Endometrial microvascular endothelial cells (primary cell): ENCODE measurements around the gene AKAP17A. TPM values are rescaled to one million over a fixed set of nuclear protein-coding genes. Genes with fewer than 3 reads are reported as not detected.

Experiments
- in situ Hi-C: cut with HindIII; loops from 2 replicates; pipeline ENCODE4 v1.10.0; 2017; ENCODE audit warnings: low sequenced_read_pairs, low pct_unique_long_range_greater_than_20kb; ENCODE audit errors: inconsistent ontology term
- total RNA-seq: library from RNA; depleted of rRNA; stranded (reverse); fragments of >200 nt; gene quantifications from one replicate; pipeline ENCODE4 v1.2.3, GENCODE V29; 2015; ENCODE audit errors: inconsistent ontology term

AKAP17A gene
- total RNA-seq, 1 donor from 2014 or later: 26.2 TPM

DNA sequence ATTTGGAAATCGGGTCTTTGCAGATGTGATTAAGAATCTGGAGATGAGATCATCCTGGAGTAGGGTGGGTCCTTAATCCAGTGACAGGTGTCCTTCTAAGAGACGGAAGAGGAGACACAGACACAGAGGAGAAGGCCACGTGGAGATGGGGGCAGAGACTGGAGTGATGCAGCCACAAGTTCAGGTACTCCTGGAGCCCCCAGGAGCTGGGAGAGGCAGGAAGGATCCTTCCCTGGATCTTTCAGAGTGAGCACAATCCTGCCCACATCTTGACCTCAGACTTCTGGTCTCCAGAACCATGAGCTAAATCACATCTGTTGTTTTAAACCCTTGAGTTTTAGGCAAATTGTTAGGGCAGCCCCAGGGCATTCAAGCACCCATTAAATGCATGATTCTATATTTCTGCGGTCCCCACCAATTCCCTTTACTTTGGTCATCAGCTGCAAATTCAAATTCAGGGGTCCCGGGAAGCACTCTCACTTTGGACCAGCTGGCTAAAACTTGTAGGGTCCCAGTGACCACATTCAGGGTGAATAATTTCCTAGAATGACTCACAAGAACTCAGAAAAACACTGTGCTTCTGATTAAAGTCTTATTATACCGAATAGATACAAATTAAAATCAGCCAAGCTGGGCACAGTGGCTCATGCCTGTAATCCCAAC is 12.8 kb upstream of the AKAP17A start:
- in situ Hi-C loops: no loop called here

DNA sequence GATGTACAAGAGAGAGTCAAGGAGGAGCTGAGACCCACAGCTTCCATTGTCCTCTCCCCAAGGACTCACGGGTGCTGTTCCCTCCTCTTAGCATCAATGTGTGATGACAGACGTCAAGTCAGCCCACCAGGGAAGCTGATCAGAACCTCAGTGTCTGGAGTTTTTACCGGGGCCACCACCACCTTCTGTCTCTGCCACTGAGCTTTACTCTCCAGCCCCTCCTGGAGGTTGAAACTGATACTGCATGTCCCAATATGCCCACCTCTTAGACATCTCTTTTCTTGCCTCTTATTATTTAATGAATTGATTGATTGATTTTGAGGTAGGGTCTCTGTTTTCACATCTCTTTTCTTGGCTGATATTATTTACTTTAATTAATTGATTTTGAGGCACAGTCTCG is 10.3 kb upstream of the AKAP17A start:
- in situ Hi-C loops: no loop called here

DNA sequence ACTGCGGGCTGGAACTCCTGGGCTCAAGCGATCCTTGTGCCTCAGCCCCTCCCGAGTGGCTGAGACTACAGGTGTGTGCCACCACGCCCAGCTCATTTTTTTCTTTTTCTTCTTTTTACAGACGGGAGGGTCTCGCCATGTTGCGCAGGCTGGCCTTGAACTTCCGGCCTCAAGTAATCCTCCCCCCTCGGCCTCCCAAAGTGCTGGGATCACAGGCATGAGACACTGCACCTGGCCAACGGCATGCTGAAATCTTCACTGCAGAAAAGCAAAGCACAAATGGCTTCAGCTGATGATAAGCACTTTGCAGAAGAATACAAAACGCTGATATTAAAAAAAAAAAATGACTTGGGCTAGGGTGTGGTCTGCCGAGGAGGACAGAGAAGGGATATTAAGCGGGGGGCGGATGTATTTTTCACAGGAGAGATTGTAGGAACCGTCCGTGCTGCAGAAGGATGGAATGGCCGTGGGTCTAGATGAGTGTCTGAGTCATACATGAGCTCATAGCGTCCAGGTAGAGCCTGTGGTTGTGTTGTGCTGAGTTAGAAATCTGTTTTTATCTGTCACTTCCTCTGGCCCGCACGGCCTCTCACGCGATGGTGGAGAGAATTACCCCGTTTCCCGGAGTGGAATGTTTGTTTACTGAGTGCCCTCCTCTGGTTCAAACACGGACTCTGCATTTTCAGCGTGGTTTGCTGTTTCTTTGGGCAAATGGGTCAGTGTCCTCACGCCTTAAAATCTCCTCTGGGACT is 8.5 kb upstream of the AKAP17A start:
- in situ Hi-C loops: no loop called here

DNA sequence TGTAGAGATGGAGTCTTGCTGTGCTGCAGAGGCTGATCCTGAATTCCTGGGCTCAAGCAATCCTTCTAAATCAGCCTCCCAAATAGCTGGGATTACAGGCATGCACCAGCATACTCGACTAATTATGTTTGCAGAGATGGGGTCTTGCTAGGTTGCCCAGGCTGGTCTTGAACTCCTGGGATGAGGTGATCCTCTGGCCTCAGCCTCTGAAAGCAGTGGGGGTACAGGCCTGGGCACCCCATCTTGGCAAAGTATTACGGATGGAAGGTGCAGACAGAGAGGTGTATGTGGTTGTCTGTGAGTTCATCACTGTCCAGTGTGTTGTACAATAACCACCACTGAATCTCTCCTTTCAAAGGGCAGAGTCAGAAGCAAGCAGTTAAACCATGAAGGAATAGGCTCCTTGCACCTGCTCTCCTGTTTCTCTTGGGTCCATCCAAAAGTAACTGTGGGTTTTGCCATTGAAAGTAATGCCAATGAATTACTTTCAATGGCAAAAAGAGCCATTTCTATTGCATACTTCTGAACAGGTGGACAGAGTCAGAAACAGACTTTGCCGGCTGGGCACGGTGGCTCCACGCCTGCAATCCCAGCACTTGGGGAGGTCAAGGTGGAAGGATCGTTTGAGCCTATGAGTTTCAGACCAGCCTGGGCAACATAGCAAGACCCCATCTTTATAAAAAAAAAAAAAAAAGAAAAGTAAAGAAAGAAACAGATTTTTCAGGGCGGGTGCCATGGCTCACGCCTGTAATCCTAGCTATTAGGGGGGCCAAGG is 7.0 kb upstream of the AKAP17A start:
- in situ Hi-C loops: no loop called here

DNA sequence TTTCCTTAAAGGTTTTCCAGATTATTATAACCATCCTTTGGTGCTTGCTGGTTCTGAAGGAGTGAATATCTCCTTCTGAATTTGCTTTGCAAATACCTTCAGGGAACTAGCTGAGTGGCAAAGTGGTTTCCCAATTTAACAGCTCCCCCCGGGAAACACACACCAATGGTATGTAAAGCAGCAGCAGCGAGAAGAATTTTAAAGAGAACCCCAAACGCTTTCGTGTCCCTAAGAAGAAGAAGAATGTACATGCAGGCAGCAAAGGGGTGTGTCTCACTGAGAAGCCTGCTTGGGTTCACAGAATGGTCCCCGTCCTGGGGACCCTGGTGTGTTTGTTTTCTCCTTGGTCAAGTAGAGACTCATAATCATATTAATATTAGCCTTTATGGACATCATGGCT is 4.2 kb upstream of the AKAP17A start:
- in situ Hi-C loops: no loop called here

DNA sequence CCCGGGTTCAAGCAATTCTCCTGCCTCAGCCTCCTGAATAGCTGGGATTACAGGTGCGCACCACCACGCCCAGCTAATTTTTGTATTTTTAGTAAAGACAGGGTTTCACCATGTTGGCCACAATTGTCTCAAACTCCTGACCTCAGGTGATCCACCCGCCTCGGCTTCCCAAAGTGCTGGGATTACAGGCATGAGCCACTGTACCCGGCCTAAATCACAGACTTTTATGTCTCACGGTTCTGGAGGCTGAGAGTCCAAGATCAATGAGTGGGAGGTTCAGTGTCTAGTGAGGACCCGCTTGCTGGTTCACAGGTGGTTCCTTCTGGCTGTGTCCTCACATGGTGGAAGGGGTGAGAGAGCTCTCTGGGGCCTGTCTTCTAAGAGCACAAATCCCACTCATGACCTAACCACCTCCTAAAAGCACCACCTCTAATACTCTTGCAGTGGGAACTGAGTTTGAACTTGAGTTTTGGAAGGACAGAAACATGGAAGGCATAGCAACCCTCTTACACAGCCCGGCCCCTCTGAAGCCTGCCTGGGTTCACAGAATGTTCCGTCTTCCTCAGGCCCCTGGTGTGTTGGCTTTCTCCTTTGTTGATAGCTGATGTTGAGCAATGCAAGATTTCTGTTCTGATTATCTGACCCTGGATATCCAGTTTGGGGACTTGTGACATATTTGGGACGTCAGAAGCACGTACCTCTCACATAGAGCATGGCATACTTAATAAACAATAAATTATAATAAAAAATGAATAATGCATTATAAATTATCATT is 1.9 kb upstream of the AKAP17A start:
- in situ Hi-C loops: no loop called here

DNA sequence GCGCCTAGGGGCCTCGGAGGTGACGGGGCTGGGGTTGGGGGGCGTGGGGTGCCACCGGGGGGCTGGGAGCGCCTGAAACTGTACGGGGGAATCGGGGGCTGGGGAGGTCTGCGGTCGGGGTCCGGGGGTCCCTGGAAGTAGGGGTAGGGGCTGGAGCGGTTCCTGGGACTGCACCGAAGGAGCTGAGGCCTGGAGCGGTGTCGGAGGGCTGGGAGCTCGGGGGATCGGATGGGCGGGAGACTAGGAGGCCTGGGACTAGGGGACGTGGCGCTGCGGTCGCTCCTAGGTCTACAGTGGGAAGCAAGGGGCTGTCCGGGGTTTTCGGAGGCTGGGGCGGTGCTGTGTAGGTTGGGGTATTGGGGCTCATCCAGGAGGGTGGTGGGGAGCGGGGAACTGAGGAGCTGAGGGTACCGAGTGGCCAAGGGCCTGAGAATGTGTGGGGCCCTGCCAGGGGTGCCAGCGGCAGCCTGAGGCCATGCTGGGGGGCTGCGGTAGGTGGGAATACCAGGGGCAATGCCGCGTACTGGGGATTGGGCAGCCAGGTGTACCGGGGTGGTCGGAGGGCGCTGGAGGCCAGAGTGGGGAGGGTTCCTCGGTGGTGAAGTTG is 562 bp downstream of the AKAP17A start:
- in situ Hi-C loops: no loop called here

DNA sequence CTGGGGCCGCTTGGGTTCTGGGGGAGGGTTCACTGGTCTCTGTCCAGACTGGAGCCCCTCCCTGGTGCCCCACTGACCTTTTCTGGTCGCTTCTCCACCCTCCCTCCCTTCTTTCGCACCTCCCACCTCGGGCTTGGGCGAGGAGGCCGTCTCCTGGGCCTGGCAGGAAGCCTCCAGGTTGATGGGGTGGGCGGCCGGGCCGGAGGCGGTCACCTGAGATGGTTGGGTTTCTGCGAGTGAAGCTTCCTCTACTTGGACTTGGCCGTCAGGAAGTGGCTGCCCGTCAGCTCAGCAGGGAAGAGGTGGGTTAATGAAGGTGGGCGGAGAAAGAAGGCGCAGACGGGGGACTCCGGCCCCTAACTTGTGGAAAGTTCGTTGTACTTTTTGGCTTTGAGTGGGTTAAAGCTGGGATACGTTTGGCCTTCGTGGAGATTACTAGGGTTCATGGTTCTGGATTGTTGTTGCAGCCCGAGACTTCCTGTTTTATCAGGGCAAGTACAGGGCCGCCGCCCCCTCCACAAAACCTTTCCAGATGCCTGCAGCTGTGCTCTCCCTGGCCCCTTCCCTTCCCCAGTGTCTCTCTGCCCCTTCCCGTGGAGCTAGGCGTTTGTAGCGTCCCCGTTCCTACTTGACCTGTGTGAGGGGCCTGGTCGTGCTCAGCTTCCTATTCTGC is 1.2 kb downstream of the AKAP17A start:
- in situ Hi-C loops: no loop called here

DNA sequence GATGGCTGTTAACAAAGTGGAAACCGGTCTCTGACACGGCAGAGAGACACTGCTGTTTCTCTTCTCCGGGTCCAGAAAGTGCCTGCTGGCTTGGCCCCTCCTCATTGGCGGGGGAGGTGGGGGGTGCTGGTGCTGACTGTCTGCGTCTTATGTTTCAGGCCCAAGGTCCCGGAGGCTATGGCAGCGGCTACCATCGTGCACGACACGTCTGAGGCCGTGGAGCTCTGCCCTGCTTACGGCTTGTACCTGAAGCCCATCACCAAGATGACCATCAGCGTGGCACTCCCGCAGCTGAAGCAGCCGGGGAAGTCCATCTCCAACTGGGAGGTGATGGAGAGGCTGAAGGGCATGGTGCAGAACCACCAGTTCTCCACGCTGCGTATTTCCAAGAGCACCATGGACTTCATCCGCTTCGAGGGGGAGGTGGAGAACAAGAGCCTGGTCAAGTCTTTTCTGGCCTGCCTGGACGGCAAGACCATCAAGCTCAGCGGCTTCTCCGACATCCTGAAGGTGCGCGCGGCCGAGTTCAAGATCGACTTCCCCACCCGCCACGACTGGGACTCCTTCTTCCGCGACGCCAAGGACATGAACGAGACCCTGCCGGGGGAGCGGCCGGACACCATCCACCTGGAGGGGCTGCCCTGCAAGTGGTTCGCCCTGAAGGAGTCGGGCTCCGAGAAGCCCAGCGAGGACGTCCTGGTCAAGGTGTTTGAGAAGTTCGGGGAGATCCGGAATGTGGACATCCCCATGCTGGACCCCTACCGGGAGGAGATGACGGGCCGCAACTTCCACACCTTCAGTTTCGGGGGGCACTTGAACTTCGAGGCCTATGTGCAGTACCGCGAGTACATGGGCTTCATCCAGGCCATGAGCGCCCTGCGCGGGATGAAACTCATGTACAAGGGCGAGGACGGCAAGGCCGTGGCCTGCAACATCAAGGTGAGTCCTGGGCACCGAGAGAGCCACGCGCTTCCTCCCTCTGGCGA is 2.2 kb downstream of the AKAP17A start:
- in situ Hi-C loops: no loop called here

DNA sequence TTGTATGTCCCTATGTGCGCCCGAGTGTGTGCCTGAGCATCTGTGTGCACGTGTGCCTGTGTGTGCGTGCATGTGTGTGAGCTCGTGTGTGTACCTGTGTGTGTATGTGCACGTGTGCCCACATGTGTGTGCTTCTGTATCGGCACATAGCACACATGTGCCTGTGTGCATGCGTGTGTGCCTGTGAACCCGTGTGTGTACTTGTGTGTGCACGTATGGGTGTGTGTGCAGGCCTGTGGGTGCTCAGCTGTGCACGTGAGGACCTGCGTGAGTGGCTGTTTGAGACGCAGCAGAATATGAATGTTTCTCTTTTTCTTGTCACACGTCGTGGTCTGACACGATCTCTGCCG is 4.3 kb downstream of the AKAP17A start:
- in situ Hi-C loops: no loop called here

DNA sequence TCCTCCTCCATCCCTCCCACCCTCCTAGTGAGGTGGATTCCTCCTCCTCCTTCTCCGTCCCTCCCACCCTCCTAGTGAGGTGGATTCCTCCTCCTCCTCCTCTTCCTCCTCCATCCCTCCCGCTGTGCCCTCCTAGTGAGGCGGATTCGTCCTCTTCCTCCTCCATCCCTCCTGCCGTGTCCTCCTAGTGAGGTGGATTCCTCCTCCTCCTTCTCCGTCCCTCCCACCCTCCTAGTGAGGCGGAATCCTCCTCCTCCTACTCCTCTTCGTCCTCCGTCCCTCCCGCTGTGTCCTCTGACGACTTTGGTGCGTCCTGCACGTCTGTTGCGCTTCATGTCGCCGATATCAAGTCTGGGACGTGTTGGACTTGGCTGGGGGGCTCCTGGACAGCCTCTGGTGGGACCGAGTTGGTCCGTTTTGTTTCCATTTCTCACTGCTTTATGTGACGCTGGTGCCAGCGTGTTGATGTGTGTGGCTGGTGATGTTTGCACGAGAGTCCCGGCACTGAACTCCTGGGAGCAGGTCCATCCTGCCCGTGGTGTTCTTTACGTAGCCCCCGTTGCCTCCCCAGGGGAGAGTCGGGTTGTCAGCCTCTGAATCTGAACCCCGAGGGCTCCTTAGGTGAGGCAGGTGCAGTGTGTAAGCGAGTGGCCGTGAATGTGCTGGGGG is 5.4 kb downstream of the AKAP17A start:
- in situ Hi-C loops: no loop called here

DNA sequence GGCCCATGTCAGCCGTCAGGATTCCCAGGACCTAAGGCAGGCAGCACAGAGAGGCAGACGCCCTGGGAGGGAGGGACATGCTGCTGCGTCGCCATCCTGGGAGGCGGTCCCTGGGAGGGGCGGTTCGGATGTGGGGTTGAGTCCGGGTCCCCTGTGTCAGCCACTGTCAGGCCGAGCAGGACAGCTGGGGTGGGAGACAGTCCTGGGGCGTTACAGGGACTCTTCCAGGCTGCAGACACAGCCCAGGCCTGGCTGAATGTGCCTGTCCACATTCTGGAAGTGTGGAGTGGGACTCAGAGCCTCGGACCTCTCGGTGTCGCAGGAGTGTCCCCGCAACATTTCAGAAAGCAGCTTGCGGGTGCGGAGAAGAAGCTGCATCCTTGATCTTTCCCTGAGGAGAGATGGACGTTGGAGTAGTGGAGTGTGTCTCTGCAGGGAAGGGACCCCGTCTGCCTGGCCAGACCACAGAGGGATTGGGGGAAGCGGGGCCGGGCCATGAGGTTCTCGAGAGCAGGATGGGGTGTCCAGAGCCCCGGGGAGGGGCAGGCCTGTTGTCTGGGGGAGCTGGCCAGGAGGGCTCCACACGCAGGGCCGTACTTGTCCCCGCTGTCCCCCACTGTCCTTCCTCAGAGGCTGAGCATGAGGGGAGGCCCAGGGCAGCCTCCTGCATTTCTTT is 6.1 kb downstream of the AKAP17A start:
- in situ Hi-C loops: no loop called here

DNA sequence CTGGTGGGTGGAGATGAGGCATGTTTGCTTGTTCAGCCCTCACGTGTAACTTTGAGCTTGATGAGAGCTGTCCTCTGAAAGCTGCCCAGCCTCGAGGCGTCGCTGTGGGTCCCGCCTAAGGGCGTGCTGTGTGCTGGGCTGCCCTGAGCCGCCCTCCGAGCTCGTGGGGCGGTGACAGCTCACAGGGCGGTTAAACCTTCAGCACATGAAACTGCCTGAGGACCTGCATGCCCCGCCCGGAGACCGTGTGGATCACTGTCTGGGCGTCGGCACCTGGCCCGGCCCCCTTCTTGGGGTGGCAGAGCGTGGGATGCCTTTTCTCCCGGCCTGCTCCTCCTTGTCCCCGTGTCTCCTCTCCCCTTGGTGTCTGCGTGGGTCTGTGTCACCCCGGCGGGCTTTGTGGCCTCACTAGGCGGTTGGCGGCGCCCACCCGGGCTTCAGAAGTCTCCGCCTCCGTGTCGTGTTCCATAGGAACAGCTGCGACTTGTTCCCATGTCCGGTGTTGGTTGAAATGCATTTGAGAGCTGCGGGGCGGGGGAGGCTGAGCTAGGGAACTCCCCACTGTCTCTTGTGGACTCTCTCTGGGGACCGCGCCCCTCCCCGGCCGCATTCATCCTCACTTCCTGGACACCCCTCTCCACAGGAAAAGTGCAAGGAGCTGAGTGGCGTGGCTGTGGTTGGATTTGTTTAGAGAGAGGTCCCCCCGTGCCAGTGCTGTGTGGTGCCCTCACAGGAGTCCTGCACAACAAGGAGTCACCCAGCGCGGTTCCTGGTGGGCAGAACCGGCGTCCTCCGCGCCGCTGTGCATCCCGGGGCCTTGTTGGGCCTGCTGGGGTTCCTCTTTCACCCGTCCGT is 6.8 kb downstream of the AKAP17A start:
- in situ Hi-C loops: no loop called here

DNA sequence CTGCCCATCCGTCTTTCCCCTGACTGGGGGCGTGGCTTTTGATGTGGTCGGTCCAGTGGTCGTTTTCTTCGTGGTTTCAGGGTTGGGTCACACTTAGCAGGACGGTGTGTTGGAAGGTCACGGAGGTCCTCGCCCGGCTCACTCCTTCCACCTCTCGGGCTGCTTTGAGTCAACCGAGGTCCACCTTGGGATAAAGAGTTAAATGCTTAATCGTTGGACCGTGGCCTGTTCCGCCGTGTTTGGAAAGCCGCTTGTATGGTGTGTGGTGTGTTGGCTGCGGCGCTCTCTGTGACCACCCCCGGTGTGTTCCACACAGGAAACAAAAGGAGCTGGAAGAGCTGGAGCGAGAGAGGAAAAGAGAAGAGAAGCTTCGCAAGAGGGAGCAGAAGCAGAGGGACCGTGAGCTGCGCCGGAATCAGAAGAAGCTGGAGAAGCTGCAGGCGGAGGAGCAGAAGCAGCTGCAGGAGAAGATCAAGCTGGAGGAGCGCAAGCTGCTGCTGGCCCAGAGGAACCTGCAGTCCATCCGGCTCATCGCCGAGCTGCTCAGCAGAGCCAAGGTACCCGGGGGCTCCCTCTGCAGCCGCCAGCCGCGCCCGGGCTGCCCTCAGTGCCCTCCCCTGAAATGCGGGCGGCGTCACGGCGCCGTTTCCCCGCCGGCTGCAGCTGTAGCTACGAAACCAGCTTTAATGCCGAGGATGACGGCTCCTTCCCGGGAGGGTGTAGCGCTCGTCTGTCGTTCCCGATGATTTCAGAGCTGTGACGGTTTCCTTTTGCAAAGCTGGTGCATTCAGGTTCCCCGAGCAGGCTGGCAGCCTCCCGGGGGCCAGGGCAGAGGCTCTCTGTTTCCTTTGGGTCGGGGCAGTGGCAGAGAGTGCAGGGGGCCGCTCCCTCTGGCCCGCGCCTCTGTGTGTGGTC is 7.7 kb downstream of the AKAP17A start:
- in situ Hi-C loops: no loop called here
